Astrocyte of the spinal cord (primary cell): ENCODE measurements around the gene KRT24.

ENCODE experiments used
- DNase-seq: peaks from one replicate; pipeline ENCODE4 v3.0.0; 2011; ENCODE audit warnings: low read depth, low spot score
- H3K4me3 ChIP-seq: 2 replicates; pipeline ENCODE4 v1.5.1; 2011; ENCODE audit warnings: low read depth, mild to moderate bottlenecking, low read length, moderate library complexity
- CTCF ChIP-seq: IDR thresholded peaks from 2 replicates; pipeline ENCODE4 v1.5.1; 2012; ENCODE audit warnings: low read depth, mild to moderate bottlenecking, low read length, inconsistent platforms
- in situ Hi-C: cut with HindIII; loops from 2 replicates; pipeline ENCODE4 v1.10.0; 2017; ENCODE audit warnings: low sequenced_read_pairs

Gene KRT24

GRCh38 chr17:40730970-40731369 lies 27.4 kb upstream of the KRT24 start:
- in situ Hi-C loops, result no loop called here
- no peak for TF ChIP-seq CTCF
- DNase-seq, result no peak
- H3K4me3 ChIP-seq, result no peak overlapping the region

- DNase-seq, result peak; percentile 76
- TF ChIP-seq CTCF, result no peak
- H3K4me3 ChIP-seq, result no peak overlapping the region
- in situ Hi-C loops, result no loop called here
Measured at GRCh38 chr17:40727447-40728231, 24.1 kb upstream of the KRT24 start.

GRCh38 chr17:40726919-40727318 lies 23.4 kb upstream of the KRT24 start:
- in situ Hi-C loops, result no loop called here
- H3K4me3 ChIP-seq, result no peak overlapping the region
- TF ChIP-seq CTCF, result peak; percentile 27
- peak; percentile 7 for DNase-seq

GRCh38 chr17:40724656-40725055 lies 21.1 kb upstream of the KRT24 start:
- in situ Hi-C loops, result no loop called here
- no peak for DNase-seq
- no peak for TF ChIP-seq CTCF
- no peak overlapping the region for H3K4me3 ChIP-seq

- in situ Hi-C loops, result no loop called here
Measured at GRCh38 chr17:40722241-40722640, 18.7 kb upstream of the KRT24 start.

GRCh38 chr17:40720899-40721298 lies 17.3 kb upstream of the KRT24 start:
- no peak overlapping the region for H3K4me3 ChIP-seq
- in situ Hi-C loops, result no loop called here
- TF ChIP-seq CTCF, result no peak
- DNase-seq, result no peak

More at GRCh38 chr17:40722241-40722640, 18.7 kb upstream of the KRT24 start:
- DNase-seq, result no peak
- no peak for TF ChIP-seq CTCF
- no peak overlapping the region for H3K4me3 ChIP-seq
